OCI-LY7 (cell line): Measurements from ENCODE around the gene ARMH4. TPM values are rescaled to one million over a fixed set of nuclear protein-coding genes. Genes with fewer than 3 reads are reported as not detected.

Source experiments
- BruUV-seq: library from RNA; stranded (reverse); fragments of 400-500 nt; replicated peaks from 2 replicates; lab custom pipeline; 2021; lab: Mats Ljungman, UMichigan
- CTCF ChIA-PET: fragments of 300-600 bp; sonication (Branson Sonifier 250); formaldehyde crosslinking; loops from one replicate; lab custom pipeline; 2022; ENCODE audit warnings: antibody characterized with exemption; ENCODE audit not compliant: unreplicated experiment; lab: Charles Lee
- POLR2A ChIA-PET: fragments of 300-600 bp; sonication (Branson Sonifier 250); formaldehyde crosslinking; loops from one replicate; lab custom pipeline; 2022; ENCODE audit warnings: antibody characterized with exemption; lab: Charles Lee
- DNase-seq: peaks from one replicate; pipeline ENCODE4 v3.0.0-alpha.2; 2015; ENCODE audit warnings: low spot score
- H2AFZ ChIP-seq: fragments of 200-600 bp; sonication (generic), shearing (Covaris generic); 2 replicates; pipeline ENCODE4 v1.6.1; 2014; ENCODE audit warnings: mild to moderate bottlenecking, antibody characterized with exemption, low read length, moderate library complexity
- H3K27ac ChIP-seq: fragments of 200-600 bp; sonication (generic); 2 replicates; pipeline ENCODE4 v1.5.1; 2014; ENCODE audit warnings: mixed run types, low read depth, mild to moderate bottlenecking, moderate library complexity, low read length, inconsistent platforms; ENCODE audit not compliant: poor library complexity, severe bottlenecking
- H3K36me3 ChIP-seq: fragments of 200-600 bp; sonication (generic); 2 replicates; pipeline ENCODE4 v1.6.1; 2014; ENCODE audit warnings: mild to moderate bottlenecking, antibody characterized with exemption, low read length, moderate library complexity, mixed read lengths; ENCODE audit not compliant: insufficient read depth
- H3K4me1 ChIP-seq: fragments of 200-600 bp; sonication (generic); 2 replicates; pipeline ENCODE4 v1.5.1; 2014; ENCODE audit warnings: mild to moderate bottlenecking, low read length; ENCODE audit not compliant: insufficient read depth, poor library complexity, severe bottlenecking
- H3K4me2 ChIP-seq: fragments of 200-600 bp; sonication (generic); 2 replicates; pipeline ENCODE4 v1.6.1; 2014; ENCODE audit warnings: mild to moderate bottlenecking, low read length
- H3K4me3 ChIP-seq: fragments of 200-600 bp; sonication (generic); 2 replicates; pipeline ENCODE4 v1.5.1; 2014; ENCODE audit warnings: mild to moderate bottlenecking, low read depth, low read length; ENCODE audit not compliant: poor library complexity, severe bottlenecking
- H3K79me2 ChIP-seq: fragments of 200-600 bp; sonication (generic); 2 replicates; pipeline ENCODE4 v1.6.1; 2016; ENCODE audit warnings: low read depth, mild to moderate bottlenecking, low read length, moderate library complexity, mixed read lengths; ENCODE audit not compliant: insufficient read depth
- H3K9me2 ChIP-seq: fragments of 200-600 bp; sonication (generic); 2 replicates; pipeline ENCODE4 v1.6.1; 2016; ENCODE audit warnings: mild to moderate bottlenecking, low read length, mixed read lengths; ENCODE audit not compliant: insufficient read depth
- H3K9me3 ChIP-seq: fragments of 200-600 bp; sonication (generic); 2 replicates; pipeline ENCODE4 v1.6.1; 2014; ENCODE audit warnings: mild to moderate bottlenecking, mixed run types, low read length, mixed read lengths
- H4K20me1 ChIP-seq: fragments of 200-600 bp; sonication (generic); 2 replicates; pipeline ENCODE4 v1.6.1; 2014; ENCODE audit warnings: mild to moderate bottlenecking, antibody characterized with exemption, low read length, moderate library complexity, mixed read lengths; ENCODE audit not compliant: insufficient read depth
- EZH2phosphoT487 ChIP-seq: fragments of 200-600 bp; sonication (generic); IDR thresholded peaks from 2 replicates; pipeline ENCODE4 v1.6.1; 2018; ENCODE audit warnings: low read depth, borderline replicate concordance, mild to moderate bottlenecking, mixed run types, antibody characterized with exemption, low read length, moderate library complexity, mixed read lengths
- intact Hi-C: fragments of 100-400 bp; cut with micrococcal nuclease; formaldehyde crosslinking; loops from one replicate; pipeline ENCODE4 v1.10.0; 2022; ENCODE audit not compliant: unreplicated experiment
- total RNA-seq, 2 experiments: library from RNA; depleted of rRNA in 1 of 2; stranded (reverse); fragments of >200 nt in 1 of 2; shearing (Covaris generic) in 1 of 2; gene quantifications; 2 replicates each; pipeline ENCODE4 v1.2.3, GENCODE V29; 2014 to 2022
- TF ChIP-seq, protein P1 (sequence below): fragments of 200-600 bp; sonication (generic); conservative IDR thresholded peaks from 2 replicates; pipeline ENCODE4 v1.5.1; 2014; ENCODE audit warnings: mild to moderate bottlenecking, antibody characterized with exemption, low read length, moderate library complexity, mixed read lengths

ARMH4 gene
- total RNA-seq, 2 experiments from 2014 or later, result 0.25 TPM; not detected in 1

DNA sequence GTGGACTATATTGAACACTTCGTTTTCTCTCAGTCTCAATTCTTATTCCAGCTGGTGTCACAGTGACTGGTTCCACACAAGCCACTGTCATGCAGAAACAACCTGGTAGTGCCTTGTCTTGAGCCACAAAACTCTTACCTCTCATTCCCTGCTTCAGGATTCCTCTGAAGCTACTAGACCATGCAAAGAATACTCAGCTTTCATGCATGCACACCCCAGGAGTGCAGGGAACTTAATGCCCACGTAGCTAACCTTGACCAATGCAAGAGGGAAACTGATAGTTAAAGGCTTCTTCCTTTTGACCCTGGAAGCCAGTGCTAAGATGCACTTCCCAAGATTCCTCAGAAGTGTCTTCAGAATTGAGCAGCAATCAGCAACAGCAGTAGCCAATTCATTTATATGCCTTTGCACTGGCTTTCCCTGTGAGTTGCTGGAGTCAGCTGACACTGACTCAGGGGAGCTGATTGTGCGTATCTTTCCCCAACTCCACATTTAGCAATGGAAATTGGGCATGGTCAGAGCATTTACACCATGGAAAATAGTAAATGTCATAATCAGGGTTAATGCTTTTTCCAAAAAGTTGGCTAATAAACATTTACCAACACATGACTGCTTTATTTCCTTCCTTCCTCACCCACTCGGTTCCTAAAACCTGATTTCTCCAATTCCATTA, 172.5 kb downstream of the ARMH4 start:
- BruUV-seq, result no TSS peak
- H3K4me1 ChIP-seq, result no peaks in the 10 kb centered on the region
- H3K4me3 ChIP-seq, result no peak overlapping the region
- H3K9me2 ChIP-seq, result no peaks in the 10 kb centered on the region
- H4K20me1 ChIP-seq, result no peaks in the 10 kb centered on the region
- no peak overlapping the region for H3K4me2 ChIP-seq
- no peaks in the 10 kb centered on the region for H3K9me3 ChIP-seq
- POLR2A ChIA-PET, result interaction anchor here (0.7 kb wide), 1 partner anchor 9 kb away, joined by 3 read pairs; no protein-coding TSS in a partner anchor
- CTCF ChIA-PET, result no interaction called here
- no peak for DNase-seq
- no peaks in the 10 kb centered on the region for H3K36me3 ChIP-seq
- TF ChIP-seq, protein P1, sequence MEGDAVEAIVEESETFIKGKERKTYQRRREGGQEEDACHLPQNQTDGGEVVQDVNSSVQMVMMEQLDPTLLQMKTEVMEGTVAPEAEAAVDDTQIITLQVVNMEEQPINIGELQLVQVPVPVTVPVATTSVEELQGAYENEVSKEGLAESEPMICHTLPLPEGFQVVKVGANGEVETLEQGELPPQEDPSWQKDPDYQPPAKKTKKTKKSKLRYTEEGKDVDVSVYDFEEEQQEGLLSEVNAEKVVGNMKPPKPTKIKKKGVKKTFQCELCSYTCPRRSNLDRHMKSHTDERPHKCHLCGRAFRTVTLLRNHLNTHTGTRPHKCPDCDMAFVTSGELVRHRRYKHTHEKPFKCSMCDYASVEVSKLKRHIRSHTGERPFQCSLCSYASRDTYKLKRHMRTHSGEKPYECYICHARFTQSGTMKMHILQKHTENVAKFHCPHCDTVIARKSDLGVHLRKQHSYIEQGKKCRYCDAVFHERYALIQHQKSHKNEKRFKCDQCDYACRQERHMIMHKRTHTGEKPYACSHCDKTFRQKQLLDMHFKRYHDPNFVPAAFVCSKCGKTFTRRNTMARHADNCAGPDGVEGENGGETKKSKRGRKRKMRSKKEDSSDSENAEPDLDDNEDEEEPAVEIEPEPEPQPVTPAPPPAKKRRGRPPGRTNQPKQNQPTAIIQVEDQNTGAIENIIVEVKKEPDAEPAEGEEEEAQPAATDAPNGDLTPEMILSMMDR, result no peak
- no peak for TF ChIP-seq EZH2phosphoT487
- no peak overlapping the region for H3K27ac ChIP-seq
- intact Hi-C loops, result no loop called here
- no peak overlapping the region for H2AFZ ChIP-seq
- no peaks in the 10 kb centered on the region for H3K79me2 ChIP-seq

DNA sequence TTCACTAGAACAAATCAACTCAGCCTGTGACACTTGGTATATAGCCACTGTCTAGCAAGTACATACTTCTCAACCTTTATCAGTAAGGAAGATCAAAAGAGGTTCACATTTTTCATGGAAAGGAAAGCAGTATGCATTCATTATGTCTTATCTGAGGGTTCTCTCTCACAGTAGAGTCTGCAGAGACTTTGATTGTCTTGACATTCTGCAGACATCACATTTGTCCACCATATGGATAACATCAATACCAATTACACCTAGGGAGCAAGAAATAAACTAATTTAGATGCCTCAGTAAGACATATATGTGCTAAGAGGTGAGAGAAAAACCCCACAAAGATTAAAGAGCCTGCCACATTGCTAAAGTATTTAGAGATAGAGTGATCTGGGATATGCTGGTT, 175.3 kb downstream of the ARMH4 start:
- Histone ChIP-seq H3K9me3 (no peaks in the 10 kb centered on the region), H3K4me2 (no peak overlapping the region), H3K36me3 (no peaks in the 10 kb centered on the region), H2AFZ (no peak overlapping the region), H3K27ac (no peak overlapping the region), H3K79me2 (no peaks in the 10 kb centered on the region), H3K4me3 (no peak overlapping the region), H3K4me1 (no peaks in the 10 kb centered on the region), H3K9me2 (no peaks in the 10 kb centered on the region), H4K20me1 (no peaks in the 10 kb centered on the region)
- TF ChIP-seq EZH2phosphoT487, result no peak
- TF ChIP-seq, protein P1, result no peak
- POLR2A ChIA-PET, result no interaction called here
- CTCF ChIA-PET, result no interaction called here
- intact Hi-C loops, result no loop called here
- BruUV-seq, result no TSS peak
- no peak for DNase-seq

DNA sequence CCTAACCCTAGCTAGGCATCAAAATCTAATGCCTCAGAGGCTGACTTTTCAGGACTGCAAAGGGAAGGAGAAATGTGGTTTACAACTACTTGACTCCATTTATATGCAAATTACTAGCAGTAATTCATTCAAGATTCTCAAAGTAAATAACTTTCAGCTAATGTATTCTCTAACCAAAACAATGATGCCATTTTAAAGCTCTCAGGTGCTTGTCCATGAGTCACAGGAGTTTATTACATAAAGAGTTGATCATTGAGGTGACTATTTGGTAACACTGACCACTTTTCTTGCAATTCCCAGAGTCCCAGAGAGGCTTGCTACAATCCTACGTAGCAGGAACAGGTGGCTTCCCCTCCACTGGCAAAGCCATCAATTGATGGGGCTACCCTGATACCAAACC, 177.1 kb downstream of the ARMH4 start:
- Histone ChIP-seq H2AFZ (no peak overlapping the region), H3K79me2 (no peaks in the 10 kb centered on the region), H3K36me3 (no peaks in the 10 kb centered on the region), H3K9me3 (no peaks in the 10 kb centered on the region), H3K4me1 (no peaks in the 10 kb centered on the region), H3K4me3 (no peak overlapping the region), H4K20me1 (no peaks in the 10 kb centered on the region), H3K9me2 (no peaks in the 10 kb centered on the region), H3K4me2 (no peak overlapping the region), H3K27ac (no peak overlapping the region)
- intact Hi-C loops, result no loop called here
- no peak for DNase-seq
- TF ChIP-seq, protein P1, result no peak
- no peak for TF ChIP-seq EZH2phosphoT487
- ChIA-PET POLR2A (interaction anchor here (0.6 kb wide), 1 partner anchor 8 kb away, joined by 3 read pairs; no protein-coding TSS in a partner anchor), CTCF (no interaction called here)
- BruUV-seq, result no TSS peak
